ENCODE measurements around the gene EXTL2. TPM values are rescaled to one million over a fixed set of nuclear protein-coding genes. Genes with fewer than 3 reads are reported as not detected.
"Not testable (repeated sequence)": the region's sequence is repeated elsewhere in the genome, so short reads cannot be mapped to it uniquely, and the experiment has no call there.

EXTL2 gene
- total RNA-seq, 1 donor = 30.7 TPM

- no peak for TF ChIP-seq CTCF (IDR thresholded peaks at IDR 0.05; ENCODE audit: insufficient read depth, low read depth, low read length)
- DNase-seq (ENCODE audit: low read depth) = no peak
- H3K4me3 ChIP-seq (ENCODE audit: low read depth, low read length) = no peak overlapping the region
Measured at GRCh38 chr1:100892554-100892953, 2.1 kb downstream of the EXTL2 start.

- H3K4me3 ChIP-seq (ENCODE audit: low read depth, low read length) = no peak overlapping the region
- no peak for DNase-seq (ENCODE audit: low read depth)
- no peak for TF ChIP-seq CTCF (IDR thresholded peaks at IDR 0.05; ENCODE audit: insufficient read depth, low read depth, low read length)
Measured at GRCh38 chr1:100891380-100891779, 3.3 kb downstream of the EXTL2 start.

GRCh38 chr1:100889869-100890482 lies 4.7 kb downstream of the EXTL2 start:
- DNase-seq (ENCODE audit: low read depth); H3K4me3 ChIP-seq (ENCODE audit: low read depth, low read length): not testable (repeated sequence)

- H3K4me3 ChIP-seq (ENCODE audit: low read depth, low read length); DNase-seq (ENCODE audit: low read depth): not testable (repeated sequence)
Measured at GRCh38 chr1:100889007-100889406, 5.6 kb downstream of the EXTL2 start.

- peak; percentile 40 for DNase-seq (ENCODE audit: low read depth)
- H3K4me3 ChIP-seq (ENCODE audit: low read depth, low read length) = no peak overlapping the region
- no peak for TF ChIP-seq CTCF (IDR thresholded peaks at IDR 0.05; ENCODE audit: insufficient read depth, low read depth, low read length)
Measured at GRCh38 chr1:100883963-100884362, 10.7 kb downstream of the EXTL2 start.

- peak; percentile 52 for DNase-seq (ENCODE audit: low read depth)
- H3K4me3 ChIP-seq (ENCODE audit: low read depth, low read length) = no peak overlapping the region
- no peak for TF ChIP-seq CTCF (IDR thresholded peaks at IDR 0.05; ENCODE audit: insufficient read depth, low read depth, low read length)
Measured at GRCh38 chr1:100882698-100883097, 11.9 kb downstream of the EXTL2 start.

GRCh38 chr1:100881687-100882086 lies 13.0 kb downstream of the EXTL2 start:
- no peak overlapping the region for H3K4me3 ChIP-seq (ENCODE audit: low read depth, low read length)
- DNase-seq (ENCODE audit: low read depth) = no peak

More at GRCh38 chr1:100881687-100882086, 13.0 kb downstream of the EXTL2 start:
- TF ChIP-seq CTCF (IDR thresholded peaks at IDR 0.05; ENCODE audit: insufficient read depth, low read depth, low read length) = no peak
